Kidney (tissue), 14 donors: ENCODE results near the gene NAPA. TPM values are rescaled to one million over a fixed set of nuclear protein-coding genes. Genes with fewer than 3 reads are reported as not detected.

Experiments
- DNase-seq, 5 donors: peaks; one replicate each; pipeline ENCODE4 v3.0.0-alpha.2; 2013 to 2020
- FAIRE-seq: peaks from 2 replicates; lab custom pipeline; 2012; peaks lifted over from hg19 to GRCh38; lab: Jason Lieb, UNC
- H3K27ac ChIP-seq, 2 donors: one replicate each; pipeline ENCODE4 v1.7.0; 2013; ENCODE audit warnings: low read depth in 2 of 2, low read length in 2 of 2, inconsistent platforms in 1 of 2
- H3K27me3 ChIP-seq: one replicate; pipeline ENCODE4 v1.7.1; 2013; ENCODE audit warnings: low read length, inconsistent platforms; ENCODE audit not compliant: control insufficient read depth, insufficient read depth
- H3K36me3 ChIP-seq, 3 donors: one replicate each; pipeline versions ENCODE4 v1.7.0 to v1.7.1; 2013; ENCODE audit warnings: low read length in 3 of 3, control low read depth in 1 of 3, inconsistent platforms in 1 of 3; ENCODE audit not compliant: insufficient read depth in 3 of 3, control insufficient read depth in 2 of 3
- H3K4me1 ChIP-seq, 3 donors: one replicate each; pipeline versions ENCODE4 v1.7.0 to v1.7.1; 2013; ENCODE audit warnings: low read length in 3 of 3, inconsistent platforms in 1 of 3, low read depth in 1 of 3; ENCODE audit not compliant: control insufficient read depth in 2 of 3, insufficient read depth in 2 of 3
- H3K4me3 ChIP-seq, 3 donors: one replicate each; pipeline versions ENCODE4 v1.7.0 to v1.8.1; 2013; ENCODE audit warnings: low read length in 3 of 3, control low read depth in 1 of 3, inconsistent platforms in 1 of 3
- H3K9ac ChIP-seq, 3 donors: one replicate each; pipeline versions ENCODE4 v1.7.0 to v1.7.1; 2013; ENCODE audit warnings: low read length in 3 of 3, control low read depth in 1 of 3, inconsistent platforms in 1 of 3
- H3K9me3 ChIP-seq, 3 donors: one replicate each; pipeline versions ENCODE4 v1.7.0 to v1.7.1; 2013; ENCODE audit warnings: low read length in 3 of 3, control low read depth in 1 of 3, inconsistent platforms in 1 of 3; ENCODE audit not compliant: control insufficient read depth in 2 of 3, insufficient read depth in 1 of 3
- CTCF ChIP-seq: IDR thresholded peaks from 3 replicates; pipeline ENCODE4 v1.5.1; 2012; ENCODE audit warnings: mild to moderate bottlenecking, moderate library complexity, borderline replicate concordance; ENCODE audit not compliant: insufficient read depth; ENCODE audit errors: extremely low read depth
- intact Hi-C: fragments of 100-400 bp; cut with DNase I; formaldehyde crosslinking; loops from one replicate; pipeline ENCODE4 v1.11.1; 2022
- polyA plus RNA-seq: library from polyadenylated mRNA; stranded (reverse); fragments of 350-450 nt; fragmentation: Illumina TruSeq; extraction: RNeasy Lipid Tissue Mini Kit (QIAGEN cat#74804); gene quantifications from one replicate; pipeline ENCODE4 v1.2.3, GENCODE V29; 2014; ENCODE audit warnings: low read depth, low replicate concordance; ENCODE audit not compliant: insufficient read depth
- total RNA-seq: library from RNA; stranded (reverse); fragmentation: NEBNext Ultra II Directional; extraction: Animal tissue kit (Norgen Biotek cat#: 25700); gene quantifications from one replicate; pipeline ENCODE4 v1.2.1, GENCODE V29; 2021
- donor health status: control.
- donor health status: control.
- donor health status: control.
- donor health status: control.
- donor health status: control.
- donor health status: DM: yes; HTN: yes; CAD: no.
- donor health status: Normal renal cell carcinoma (clear cell type).

NAPA gene
- total and polyA plus RNA-seq, 2 donors from 2014 or later: 136 to 213 TPM

GRCh38 chr19:47523473-47523872, 8.6 kb upstream of the NAPA start:
- H3K9ac ChIP-seq: no peak overlapping the region
- FAIRE-seq: no peak
- intact Hi-C loops: no loop called here

DNA sequence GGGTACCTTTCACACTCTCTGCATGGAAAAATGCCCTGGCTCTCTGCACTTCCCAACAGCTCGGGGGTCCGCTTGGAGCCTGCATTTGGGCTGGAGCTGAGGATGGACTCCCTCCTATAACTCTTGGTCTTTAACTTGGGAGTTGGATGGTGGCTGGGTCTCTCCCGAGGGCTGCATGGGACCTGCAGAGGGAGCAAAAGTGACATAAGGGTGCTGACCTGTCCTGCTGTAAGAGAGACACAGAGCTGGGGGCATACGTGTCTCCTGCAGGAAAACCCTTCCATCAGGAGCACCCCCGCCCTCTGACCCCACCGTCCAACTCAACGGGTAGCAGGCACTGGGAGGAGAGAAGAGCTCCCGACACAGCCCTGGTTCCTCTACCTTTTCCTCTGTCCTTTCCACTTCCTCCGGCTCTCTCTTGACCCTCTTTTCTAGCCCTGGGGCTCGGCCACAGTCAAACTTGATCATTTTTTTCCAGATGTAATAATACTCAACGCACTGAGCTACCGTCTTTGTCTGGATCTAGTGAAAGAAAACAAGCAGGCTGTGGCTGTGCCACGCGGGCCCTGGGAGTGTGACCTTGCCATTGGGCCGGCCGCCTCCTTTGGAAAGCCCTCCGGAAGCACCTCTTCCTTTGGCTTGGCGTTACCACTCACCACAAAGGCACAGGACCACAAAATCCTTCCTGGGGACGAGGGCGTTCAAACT, 6.8 kb upstream of the NAPA start:
- DNase-seq (no peak), FAIRE-seq (no peak)
- Histone ChIP-seq H3K4me3 (no peak overlapping the region), H3K27me3 (no peaks in the 10 kb centered on the region), H3K36me3 (no peaks in the 10 kb centered on the region), H3K9me3 (no peaks in the 10 kb centered on the region), H3K9ac (no peak overlapping the region), H3K27ac (peak overlapping the region in 1 of 2 donors; percentile 30), H3K4me1 (peaks cover 0 to 3% (median 0%) of the 10 kb centered on the region in 3 donors)
- intact Hi-C loops: no loop called here
- TF ChIP-seq CTCF: no peak

More at GRCh38 chr19:47523473-47523872, 8.6 kb upstream of the NAPA start:
- Histone ChIP-seq H3K36me3 (no peaks in the 10 kb centered on the region), H3K9me3 (no peaks in the 10 kb centered on the region), H3K27ac (no peak overlapping the region), H3K4me1 (peaks cover 0 to 3% (median 0%) of the 10 kb centered on the region in 3 donors), H3K4me3 (no peak overlapping the region), H3K27me3 (no peaks in the 10 kb centered on the region)
- no peak for TF ChIP-seq CTCF
- peak in 3 of 5 donors; percentile 32 to 66 (median 32) for DNase-seq

DNA sequence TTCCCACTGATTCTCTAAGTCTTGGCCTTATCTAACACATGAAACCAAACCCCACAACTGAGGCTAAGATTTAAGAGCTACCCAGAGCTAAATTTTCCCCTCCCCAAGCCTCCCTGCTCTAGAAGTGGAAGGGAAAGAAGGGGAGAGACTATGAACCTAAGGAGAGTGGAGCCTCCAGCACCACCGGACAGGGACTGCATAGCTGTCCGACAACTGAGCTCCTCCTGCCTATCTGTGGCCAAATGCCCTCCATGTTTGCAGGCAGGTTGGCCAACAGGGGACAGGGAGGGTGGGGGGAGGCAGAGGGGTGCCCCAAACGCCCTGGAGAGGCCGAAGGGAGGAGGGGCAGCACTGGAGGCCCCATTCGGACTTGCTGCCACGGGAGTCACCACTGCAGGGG, 6.0 kb upstream of the NAPA start:
- H3K27me3 ChIP-seq: no peaks in the 10 kb centered on the region
- H3K27ac ChIP-seq: no peak overlapping the region
- H3K4me3 ChIP-seq: no peak overlapping the region
- H3K9ac ChIP-seq: no peak overlapping the region
- H3K36me3 ChIP-seq: no peaks in the 10 kb centered on the region
- intact Hi-C loops: no loop called here
- no peak for TF ChIP-seq CTCF
- no peak for DNase-seq
- H3K9me3 ChIP-seq: no peaks in the 10 kb centered on the region
- FAIRE-seq: no peak
- H3K4me1 ChIP-seq: peaks cover 0 to 3% (median 0%) of the 10 kb centered on the region in 3 donors
